ENCODE data around the gene ACTL8.
A peak's percentile ranks its signal among the peaks of the same experiment; 100 is the strongest.

ACTL8 gene

GRCh38 chr1:17765444-17766411 is 10.6 kb downstream of the ACTL8 start:
- TF ChIP-seq CTCF (IDR thresholded peaks at IDR 0.05): no peak
- Histone ChIP-seq H3K27ac (no peak overlapping the region), H3K4me3 (no peak overlapping the region)
- no peak for DNase-seq (ENCODE audit: low spot score)

GRCh38 chr1:17768651-17769241 is 13.6 kb downstream of the ACTL8 start:
- H3K4me3 ChIP-seq: no peak overlapping the region
- TF ChIP-seq CTCF (IDR thresholded peaks at IDR 0.05): no peak
- DNase-seq (ENCODE audit: low spot score): no peak
- H3K27ac ChIP-seq: peak overlapping the region in 1 of 2 donors; percentile 41

GRCh38 chr1:17770983-17771382 is 15.8 kb downstream of the ACTL8 start:
- DNase-seq (ENCODE audit: low spot score): no peak
- no peak overlapping the region for H3K4me3 ChIP-seq
- no peak overlapping the region for H3K27ac ChIP-seq
- no peak for TF ChIP-seq CTCF (IDR thresholded peaks at IDR 0.05)

GRCh38 chr1:17772615-17773212 is 17.6 kb downstream of the ACTL8 start:
- Histone ChIP-seq H3K27ac (no peak overlapping the region), H3K4me3 (no peak overlapping the region)
- TF ChIP-seq CTCF (IDR thresholded peaks at IDR 0.05): no peak
- DNase-seq (ENCODE audit: low spot score): no peak

DNA sequence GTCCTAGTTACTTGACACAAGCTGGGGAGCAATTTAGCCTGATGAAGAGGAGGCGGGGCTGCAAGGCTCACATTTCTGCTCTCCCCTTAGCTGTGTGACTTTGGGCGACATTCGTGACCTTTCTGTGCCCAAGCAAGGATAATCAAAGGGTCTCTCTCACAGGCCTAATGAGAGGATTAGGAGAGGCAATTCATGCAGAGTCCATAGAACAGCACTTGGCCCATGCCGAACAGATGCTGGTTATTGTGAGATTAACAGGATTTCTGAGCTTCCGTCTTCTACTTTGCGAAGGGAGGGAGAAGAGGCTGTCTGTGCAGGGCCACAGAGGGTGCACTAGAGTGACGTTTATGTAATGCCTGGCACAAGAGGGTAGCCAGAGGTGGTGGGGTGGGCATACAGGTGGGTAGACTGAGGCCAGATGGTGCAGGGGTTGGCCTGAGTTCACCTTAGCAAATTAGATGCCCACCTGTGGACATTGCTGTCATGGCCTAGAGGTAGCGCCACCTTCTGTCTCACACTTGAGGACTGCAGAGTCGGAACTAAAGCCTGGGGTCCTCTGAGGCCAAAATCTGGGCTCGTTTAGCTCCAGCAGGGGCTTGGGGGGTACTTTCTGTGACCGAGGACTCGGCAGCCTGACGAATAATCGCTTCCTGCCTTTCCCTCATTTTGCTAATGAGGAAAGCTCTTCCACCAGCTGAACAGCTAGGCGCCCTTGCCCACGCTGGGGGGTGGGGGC is 18.6 kb downstream of the ACTL8 start:
- Histone ChIP-seq H3K27ac (no peak overlapping the region), H3K4me3 (no peak overlapping the region)
- no peak for DNase-seq (ENCODE audit: low spot score)
- no peak for TF ChIP-seq CTCF (IDR thresholded peaks at IDR 0.05)

DNA sequence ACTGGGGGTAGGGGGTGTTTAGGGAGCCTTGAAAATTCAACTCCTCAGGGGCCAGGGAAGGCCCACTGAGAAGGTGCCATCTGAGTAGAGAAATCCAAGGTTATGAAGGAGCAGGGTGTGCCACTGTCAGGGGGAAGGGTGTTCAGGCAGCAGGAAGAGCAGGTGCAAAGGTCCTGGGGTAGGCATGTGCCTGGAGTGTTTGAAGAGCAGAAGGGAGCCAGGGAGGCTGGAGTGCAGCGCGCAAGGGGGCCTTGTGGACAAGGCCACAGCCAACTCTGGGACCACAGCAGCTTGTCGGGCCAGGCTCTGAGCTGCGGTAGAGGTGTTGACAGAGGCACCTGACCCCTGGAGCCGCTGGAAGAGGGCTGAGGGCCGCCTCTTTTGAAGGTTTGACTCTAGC is 19.3 kb downstream of the ACTL8 start:
- H3K27ac ChIP-seq: no peak overlapping the region
- no peak for TF ChIP-seq CTCF (IDR thresholded peaks at IDR 0.05)
- no peak overlapping the region for H3K4me3 ChIP-seq
- no peak for DNase-seq (ENCODE audit: low spot score)
